HPDE6-E6E7 (cell line): ENCODE data around the gene TBC1D23.
"Not testable (repeated sequence)": the region's sequence is repeated elsewhere in the genome, so short reads cannot be mapped to it uniquely, and the experiment has no call there.

ENCODE experiments used
- DNase-seq: peaks from one replicate; pipeline ENCODE4 v3.0.0; 2011; ENCODE audit warnings: missing footprints; ENCODE audit errors: extremely low spot score

The TBC1D23 gene

DNA sequence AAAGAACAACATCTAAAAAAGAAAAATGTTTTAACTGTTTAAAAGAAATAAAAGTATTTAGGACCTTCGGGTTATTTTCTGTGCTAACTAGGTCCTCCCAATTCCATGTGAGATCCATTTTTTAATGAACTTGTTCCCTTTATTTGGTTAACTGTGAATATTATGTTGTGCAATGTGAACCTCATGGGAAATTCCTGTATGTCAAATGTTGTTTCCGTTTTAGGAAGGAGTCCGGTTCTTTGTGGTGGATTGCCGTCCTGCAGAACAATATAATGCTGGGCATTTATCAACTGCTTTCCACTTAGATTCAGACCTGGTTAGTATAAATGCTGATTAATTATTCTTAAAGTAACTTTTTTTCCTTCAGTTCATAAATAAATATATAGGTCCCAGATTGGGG lies 38.2 kb downstream of the TBC1D23 start:
- no peak for DNase-seq

DNA sequence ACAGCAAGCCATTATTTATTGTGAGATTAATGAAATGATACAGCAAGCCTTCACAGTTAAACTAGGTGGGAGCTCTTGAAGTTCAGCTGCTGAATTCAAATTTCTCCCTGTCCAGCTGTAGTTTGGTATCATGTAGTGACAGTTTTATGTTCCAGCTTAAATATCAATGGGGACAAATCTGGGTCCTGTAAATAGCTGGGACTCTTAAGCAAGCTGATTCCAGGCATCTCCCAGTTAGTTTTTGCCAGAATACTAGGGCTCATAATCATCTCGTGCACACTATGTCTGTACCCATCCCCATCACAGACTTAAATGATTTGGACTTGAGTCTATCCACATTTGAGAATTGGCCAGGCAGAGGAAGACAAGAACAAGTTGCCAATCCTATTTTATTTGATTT lies 45.9 kb downstream of the TBC1D23 start:
- no peak for DNase-seq

DNA sequence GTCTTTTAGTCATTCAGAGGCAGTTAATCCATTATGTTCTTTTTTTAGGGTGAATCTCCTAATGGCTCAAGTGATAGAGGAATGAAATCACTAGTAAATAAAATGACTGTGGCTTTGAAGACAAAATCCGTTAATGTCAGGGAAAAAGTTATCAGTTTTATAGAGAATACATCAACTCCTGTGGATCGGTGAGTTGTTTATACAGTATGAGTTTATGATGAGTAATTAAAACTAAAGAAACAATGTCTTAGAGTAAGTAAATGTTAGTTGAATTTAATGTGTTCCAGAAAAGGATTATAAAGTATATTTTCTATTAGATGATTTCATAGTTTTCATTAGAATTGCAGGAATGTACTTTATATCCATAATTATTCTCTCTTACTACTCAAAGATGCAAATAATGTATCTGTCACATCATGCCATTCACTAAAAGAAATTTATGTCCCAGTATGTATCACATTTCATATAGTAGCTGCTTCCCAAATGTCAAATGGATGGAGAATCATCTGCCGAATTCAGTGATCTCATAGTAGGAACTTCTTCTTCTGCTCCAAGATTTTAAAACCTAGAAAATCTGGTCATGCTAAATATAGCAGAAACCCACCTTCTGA lies 49.7 kb downstream of the TBC1D23 start:
- no peak for DNase-seq

DNA sequence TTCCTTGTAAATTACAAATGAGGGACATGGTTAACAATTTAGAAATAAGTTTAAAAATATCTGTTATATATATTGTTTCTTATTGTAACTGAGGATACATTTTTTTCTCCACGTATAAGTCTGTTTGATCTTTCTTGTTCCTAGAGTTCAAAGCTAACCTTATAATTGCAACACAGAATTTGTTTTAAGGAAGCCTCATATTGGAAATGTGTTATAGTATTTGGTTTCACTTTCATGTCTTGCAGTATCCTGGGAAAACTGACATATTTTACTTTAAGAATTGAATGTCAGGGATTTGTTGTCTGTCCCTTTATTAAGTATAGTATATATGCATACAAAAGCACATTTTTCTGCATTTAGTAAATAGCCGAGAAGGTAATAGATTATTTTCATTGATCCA lies 50.2 kb downstream of the TBC1D23 start:
- no peak for DNase-seq

DNA sequence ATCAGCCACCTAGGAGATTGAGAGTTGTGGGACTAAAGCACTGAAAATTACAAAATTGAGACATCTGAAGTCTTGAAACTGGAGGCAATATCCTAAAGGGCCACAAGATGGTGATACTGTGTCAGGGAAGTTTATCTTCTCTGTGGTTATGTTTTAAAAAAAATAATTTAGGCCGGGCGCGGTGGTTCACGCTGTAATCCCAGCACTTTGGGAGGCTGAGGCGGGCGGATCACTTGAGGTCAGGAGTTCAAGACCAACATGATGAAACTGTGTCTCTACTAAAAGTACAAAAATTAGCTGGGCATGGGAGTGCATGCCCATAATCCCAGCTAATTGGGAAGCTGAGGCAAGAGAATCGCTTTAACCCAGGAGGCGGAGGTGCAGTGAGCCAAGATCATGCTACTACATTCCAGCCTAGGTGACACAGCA lies 55.9 kb downstream of the TBC1D23 start:
- peak; percentile 7 for DNase-seq

GRCh38 chr3:100317912-100318311 lies 57.1 kb downstream of the TBC1D23 start:
- DNase-seq: no peak

- no peak for DNase-seq
Measured at GRCh38 chr3:100319951-100320350, 59.2 kb downstream of the TBC1D23 start.

- no peak for DNase-seq
Measured at GRCh38 chr3:100324044-100324443, 63.3 kb downstream of the TBC1D23 start.

- DNase-seq: no peak
Measured at GRCh38 chr3:100325827-100326226, 65.0 kb downstream of the TBC1D23 start.

- not testable (repeated sequence) for DNase-seq
Measured at GRCh38 chr3:100327377-100327776, 66.6 kb downstream of the TBC1D23 start.

- no peak for DNase-seq
Measured at GRCh38 chr3:100329800-100330489, 69.2 kb downstream of the TBC1D23 start.

DNA sequence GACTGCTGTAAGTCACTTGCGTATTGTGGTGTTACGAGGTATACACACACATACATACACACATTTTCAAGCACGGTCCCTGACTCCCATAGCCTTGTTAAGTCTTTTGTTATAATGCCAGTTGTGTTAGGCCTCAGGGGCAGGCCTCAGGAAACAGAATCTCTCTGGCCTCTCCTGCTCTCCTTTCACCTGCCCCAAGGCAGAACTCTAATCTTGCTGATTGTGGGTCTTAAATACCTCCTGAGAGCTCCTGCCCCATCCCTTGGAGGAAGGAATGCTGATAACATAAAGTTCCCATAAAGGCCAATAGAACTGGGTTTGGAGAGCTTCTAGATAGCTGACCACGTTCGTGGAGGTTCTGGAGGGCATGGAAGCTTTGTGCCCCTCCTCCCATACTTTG lies 69.9 kb downstream of the TBC1D23 start:
- no peak for DNase-seq

DNA sequence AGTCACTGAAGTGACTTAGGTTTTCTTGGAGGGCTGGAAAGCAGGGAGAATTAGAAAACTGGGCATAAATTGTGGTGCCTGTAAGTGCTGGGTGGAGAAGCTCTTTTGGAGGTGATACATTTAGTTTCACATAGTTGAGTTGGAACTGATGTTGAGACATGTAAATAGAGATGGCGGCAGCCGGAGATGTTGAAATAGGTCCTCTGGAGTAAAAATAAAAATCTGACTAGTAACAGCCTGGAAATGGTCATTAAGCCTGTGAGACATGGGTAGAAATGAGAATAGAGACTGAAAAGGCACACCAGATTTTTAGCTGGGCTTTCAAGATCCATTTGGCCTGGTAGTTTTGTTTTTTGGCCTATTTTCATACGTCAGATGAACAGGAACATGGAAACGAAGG lies 70.9 kb downstream of the TBC1D23 start:
- DNase-seq: no peak

GRCh38 chr3:100333051-100333450 lies 72.3 kb downstream of the TBC1D23 start:
- DNase-seq: no peak

DNA sequence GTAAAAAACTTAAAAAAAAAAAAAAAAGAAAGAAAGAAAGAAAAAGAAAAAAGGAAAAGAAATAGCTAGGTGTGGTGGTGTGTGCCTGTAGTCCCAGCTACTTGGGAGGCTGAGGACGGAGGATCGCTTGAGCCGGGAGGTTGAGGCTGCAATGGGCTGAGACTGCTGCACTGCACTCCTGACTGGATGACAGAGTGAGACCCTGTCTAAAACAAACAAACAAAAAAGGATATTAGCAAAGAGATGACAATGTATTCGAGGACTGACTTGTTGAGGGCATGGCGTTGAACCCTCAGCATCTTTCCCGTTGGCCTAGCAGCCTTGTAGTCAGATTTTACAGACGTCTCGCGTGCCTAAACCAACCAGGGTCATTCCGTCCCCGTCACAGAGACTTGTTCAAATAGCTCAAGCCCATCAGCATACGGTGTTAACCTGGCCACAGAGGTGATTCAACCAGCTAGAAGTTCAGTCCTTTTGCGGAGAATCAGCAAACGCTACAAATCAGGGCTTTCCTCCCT lies 73.2 kb downstream of the TBC1D23 start:
- DNase-seq: no peak

- DNase-seq: peak; percentile 87
Measured at GRCh38 chr3:100334488-100335351, 73.9 kb downstream of the TBC1D23 start, which contains the start of gene NIT2. Gene NIT2 (plus strand): TSS chr3:100334757. CDS start chr3:100334792, 35 bp downstream.

DNA sequence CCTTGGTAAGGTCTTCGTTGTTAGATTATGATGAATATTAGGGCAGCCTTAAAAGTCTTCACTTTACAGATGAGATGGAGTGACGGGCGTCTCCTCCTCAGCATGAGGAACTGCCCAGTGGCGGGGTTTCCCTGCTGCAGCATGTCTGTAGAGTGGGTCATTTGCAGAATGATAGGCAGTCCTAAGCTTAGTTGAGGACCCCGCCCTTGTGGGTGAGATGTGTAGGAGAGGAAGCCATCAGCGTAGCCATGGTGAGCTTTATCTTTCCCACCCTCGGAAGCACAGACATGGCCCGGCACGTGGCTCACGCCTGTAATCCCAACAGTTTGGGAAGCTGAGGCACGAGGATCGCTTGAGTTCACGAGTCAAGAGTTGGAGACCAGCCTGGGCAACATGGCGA lies 74.6 kb downstream of the TBC1D23 start:
- peak; percentile 6 for DNase-seq

DNA sequence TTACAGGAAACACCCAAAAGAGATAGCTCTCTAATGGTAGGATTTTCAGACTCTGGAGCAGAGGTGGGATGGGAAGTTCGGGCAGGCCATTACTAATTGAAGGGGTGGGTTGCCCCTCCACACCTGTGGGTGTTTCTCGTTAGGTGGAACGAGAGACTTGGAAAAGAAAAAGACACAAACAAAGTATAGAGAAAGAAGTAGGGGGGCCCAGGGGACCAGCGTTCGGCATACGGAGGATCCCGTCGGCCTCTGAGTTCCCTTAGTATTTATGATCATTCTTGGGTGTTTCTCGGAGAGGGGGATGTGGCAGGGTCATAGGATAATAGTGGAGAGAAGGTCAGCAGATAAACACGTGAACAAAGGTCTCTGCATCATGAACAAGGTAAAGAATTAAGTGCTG lies 75.4 kb downstream of the TBC1D23 start:
- DNase-seq: not testable (repeated sequence)

DNA sequence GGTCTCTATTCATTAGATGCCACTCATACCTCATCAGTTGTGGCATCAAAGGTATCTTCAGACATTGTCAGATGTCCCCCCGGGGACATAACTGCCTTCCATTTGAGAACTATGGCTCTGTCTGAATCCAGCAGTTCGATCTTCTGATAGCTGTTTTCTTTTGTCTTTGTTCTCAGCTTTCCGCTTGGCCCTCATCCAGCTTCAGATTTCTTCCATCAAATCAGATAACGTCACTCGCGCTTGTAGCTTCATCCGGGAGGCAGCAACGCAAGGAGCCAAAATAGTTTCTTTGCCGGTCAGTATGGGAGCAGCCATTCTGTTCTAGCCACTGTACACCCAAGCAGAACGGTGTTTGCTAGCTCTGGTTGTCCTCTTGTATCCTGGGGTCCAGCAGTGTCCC lies 78.1 kb downstream of the TBC1D23 start:
- no peak for DNase-seq

DNA sequence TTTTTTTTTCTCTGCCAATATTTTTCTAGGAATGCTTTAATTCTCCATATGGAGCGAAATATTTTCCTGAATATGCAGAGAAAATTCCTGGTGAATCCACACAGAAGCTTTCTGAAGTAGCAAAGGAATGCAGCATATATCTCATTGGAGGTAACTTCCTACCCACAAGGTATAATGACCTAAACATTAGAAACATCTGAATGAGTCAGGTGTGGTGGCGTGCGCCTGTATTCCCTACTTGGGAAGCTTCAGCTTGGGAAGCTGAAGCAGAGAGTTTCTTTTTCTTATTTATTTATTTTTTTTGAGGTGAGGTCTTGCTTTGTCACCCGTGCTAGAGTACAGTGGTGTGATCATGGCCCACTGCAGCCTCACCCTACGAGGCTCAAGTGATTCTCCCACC lies 79.0 kb downstream of the TBC1D23 start:
- DNase-seq: no peak

DNA sequence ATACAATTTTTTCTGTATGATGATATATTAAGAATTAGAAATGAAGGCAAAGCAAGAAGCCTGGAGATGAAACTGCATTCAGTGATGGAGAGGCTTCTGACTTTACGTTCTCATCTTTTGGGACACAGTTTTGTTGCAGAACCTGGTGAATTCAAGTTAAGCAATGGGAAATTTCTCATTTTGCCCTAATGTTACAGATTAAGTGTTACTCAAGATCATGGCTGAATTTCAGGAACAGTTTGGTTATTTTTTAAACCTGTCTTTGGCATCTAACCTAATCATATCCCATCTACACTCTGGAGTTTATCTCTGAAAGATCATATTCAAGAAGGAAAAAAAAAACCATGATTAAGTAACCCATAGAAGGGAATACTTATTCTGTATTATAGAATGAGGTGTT lies 79.7 kb downstream of the TBC1D23 start:
- no peak for DNase-seq

DNA sequence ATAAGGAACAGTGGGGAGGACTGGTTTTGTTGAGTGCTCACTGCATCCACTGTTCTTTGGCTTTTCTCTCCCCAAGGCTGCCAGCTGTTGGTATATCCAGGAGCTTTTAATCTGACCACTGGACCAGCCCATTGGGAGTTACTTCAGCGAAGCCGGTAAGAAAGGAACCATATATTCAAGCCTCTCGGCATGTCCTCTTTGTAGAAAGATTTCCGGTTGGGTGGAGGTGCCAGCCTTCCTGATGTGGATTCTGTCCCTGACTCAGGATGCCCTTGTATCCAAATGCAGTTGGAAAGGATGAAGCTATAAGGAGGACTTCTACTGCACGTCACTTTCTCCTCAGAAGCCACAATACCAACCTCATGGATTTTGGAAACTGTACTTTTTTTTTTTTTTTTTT lies 87.9 kb downstream of the TBC1D23 start:
- no peak for DNase-seq
